C4-2B (cell line): ENCODE measurements around the gene LDHAL6B.

ENCODE experiments used
- H3K27ac ChIP-seq: fragments of 450-650 bp; 2 replicates; pipeline ENCODE4 v1.5.1; 2017
- CTCF ChIP-seq: fragments of 450-650 bp; conservative IDR thresholded peaks from 2 replicates; pipeline ENCODE4 v1.5.1; 2017; ENCODE audit warnings: mild to moderate bottlenecking
- ZFX ChIP-seq: fragments of 450-650 bp; IDR thresholded peaks from 2 replicates; pipeline ENCODE4 v1.6.1; 2017

LDHAL6B gene

GRCh38 chr15:59203657-59204056 lies 3.0 kb upstream of the LDHAL6B start:
- no peak for TF ChIP-seq ZFX
- no peak for TF ChIP-seq CTCF
- no peak overlapping the region for H3K27ac ChIP-seq

- no peak for TF ChIP-seq CTCF
- TF ChIP-seq ZFX: no peak
- H3K27ac ChIP-seq: no peak overlapping the region
Measured at GRCh38 chr15:59205839-59206622, 612 bp upstream of the LDHAL6B start.

- TF ChIP-seq ZFX (no peak), CTCF (no peak)
- no peak overlapping the region for H3K27ac ChIP-seq
Measured at GRCh38 chr15:59208613-59209249, 2.1 kb downstream of the LDHAL6B start.

GRCh38 chr15:59210186-59210585 lies 3.5 kb downstream of the LDHAL6B start:
- H3K27ac ChIP-seq: no peak overlapping the region
- TF ChIP-seq ZFX (no peak), CTCF (no peak)

- TF ChIP-seq CTCF (no peak), ZFX (no peak)
- H3K27ac ChIP-seq: no peak overlapping the region
Measured at GRCh38 chr15:59216911-59217310, 10.3 kb downstream of the LDHAL6B start.

GRCh38 chr15:59217876-59218498 lies 11.3 kb downstream of the LDHAL6B start:
- no peak for TF ChIP-seq CTCF
- H3K27ac ChIP-seq: no peak overlapping the region

- TF ChIP-seq CTCF (no peak), ZFX (no peak)
- H3K27ac ChIP-seq: no peak overlapping the region
Measured at GRCh38 chr15:59218710-59219109, 12.1 kb downstream of the LDHAL6B start.
